Activated T-cell treated with anti-CD3 and anti-CD28 coated beads, Interleukin-2, amount 50 U/mL, for 4 hours (primary cell): ENCODE data around the gene ESR1. TPM values are rescaled to one million over a fixed set of nuclear protein-coding genes. Genes with fewer than 3 reads are reported as not detected.
A peak's percentile ranks its signal among the peaks of the same experiment; 100 is the strongest.

ENCODE experiments used
- ATAC-seq, 2 donors: fragments of 200-7000 bp; cut with Tn5 transposase; one replicate each; pipeline ENCODE4 v1.10.0; 2021
- DNase-seq: peaks from one replicate; pipeline ENCODE4 v3.0.0-alpha.2; 2020
- H3K27me3 Mint-ChIP-seq: one replicate; pipeline ENCODE4 v1.8.0; 2021; ENCODE audit warnings: low read depth, mixed read lengths
- H3K36me3 Mint-ChIP-seq: one replicate; pipeline ENCODE4 v1.8.0; 2022; ENCODE audit warnings: mixed read lengths; ENCODE audit not compliant: insufficient read depth
- H3K4me1 Mint-ChIP-seq: one replicate; pipeline ENCODE4 v1.8.0; 2021; ENCODE audit warnings: low read depth, mixed read lengths
- H3K4me3 Mint-ChIP-seq: one replicate; pipeline ENCODE4 v1.8.0; 2021; ENCODE audit warnings: mild to moderate bottlenecking, moderate library complexity, mixed read lengths
- H3K9me3 Mint-ChIP-seq: one replicate; pipeline ENCODE4 v1.8.0; 2021; ENCODE audit warnings: mixed read lengths
- total RNA-seq, 3 donors: library from RNA; stranded (reverse); gene quantifications; one replicate each; pipeline ENCODE4 v1.2.1, GENCODE V29; 2021

Gene ESR1
- total RNA-seq, 3 donors from 2014 or later: 0.13 to 0.68 (median 0.54) TPM

DNA sequence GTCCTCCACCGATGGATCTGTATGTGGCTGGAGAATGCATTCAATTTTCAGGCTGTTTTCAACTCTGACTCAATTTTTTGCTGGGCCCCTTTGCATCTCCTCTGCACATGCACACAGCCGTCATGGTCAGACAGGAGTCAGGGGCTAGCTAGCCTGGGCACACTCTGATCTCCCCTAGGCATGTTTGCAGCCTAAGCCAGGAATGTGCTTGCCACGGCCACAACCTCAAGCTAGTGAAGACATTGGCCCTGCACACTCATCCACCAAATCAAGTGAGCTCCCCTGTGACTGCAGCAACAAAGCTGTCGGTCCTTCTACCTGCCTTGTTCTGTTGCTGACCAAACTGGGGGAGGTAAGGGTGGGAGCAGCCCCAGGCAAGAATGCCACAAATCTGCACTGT lies 300.5 kb downstream of the ESR1 start:
- Mint-ChIP-seq H3K9me3 (no peaks in the 10 kb centered on the region), H3K36me3 (no peaks in the 10 kb centered on the region), H3K27me3 (no peaks in the 10 kb centered on the region), H3K4me3 (no peak overlapping the region), H3K4me1 (no peaks in the 10 kb centered on the region)
- ATAC-seq (no peak), DNase-seq (no peak)

DNA sequence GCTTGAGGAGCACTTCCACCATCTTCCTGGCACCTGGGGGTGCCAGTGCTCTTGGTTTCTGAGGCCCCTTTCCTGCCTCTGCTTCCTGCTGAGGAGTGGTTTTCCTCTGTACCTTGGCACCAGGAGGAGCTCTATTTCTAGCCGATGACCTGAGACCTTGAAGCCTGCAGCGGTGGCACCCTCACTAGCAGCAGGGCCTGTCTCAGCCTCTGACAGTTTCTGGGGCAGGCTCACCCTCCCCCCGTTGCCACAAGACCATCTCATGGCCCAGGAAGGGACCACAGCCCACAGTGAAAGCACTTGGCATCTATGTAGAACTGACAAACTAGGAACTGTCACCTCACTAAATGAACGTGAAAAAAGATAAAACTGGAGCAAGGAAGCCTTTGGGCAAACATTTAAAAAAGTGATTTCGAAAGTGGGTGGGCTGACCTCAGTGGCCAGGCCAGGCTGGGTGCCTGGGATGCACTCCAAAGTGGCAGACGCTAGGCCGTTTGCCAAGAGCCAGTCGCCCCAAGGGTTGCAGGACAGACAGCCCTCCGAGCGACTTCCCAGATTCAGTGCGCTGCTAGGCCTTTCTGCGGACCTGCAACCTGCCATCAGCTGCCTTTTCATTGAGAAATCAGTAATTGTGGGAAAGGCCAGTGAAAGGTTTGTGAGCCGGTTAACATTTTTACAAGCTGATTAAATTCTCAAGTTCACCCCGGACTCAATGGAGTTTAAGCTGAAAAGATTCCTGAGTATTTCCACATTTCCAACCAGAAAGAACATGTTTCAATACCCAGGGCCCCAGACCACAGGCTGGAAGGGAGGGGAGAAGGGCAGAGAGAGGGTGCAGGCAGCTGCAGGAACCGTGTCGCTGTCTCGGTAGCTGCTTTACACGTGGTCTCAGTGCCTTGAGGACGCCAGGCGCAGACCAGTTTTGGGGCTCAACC lies 303.7 kb downstream of the ESR1 start:
- Mint-ChIP-seq H3K36me3 (no peaks in the 10 kb centered on the region), H3K4me3 (no peak overlapping the region), H3K27me3 (no peaks in the 10 kb centered on the region), H3K9me3 (no peaks in the 10 kb centered on the region), H3K4me1 (no peaks in the 10 kb centered on the region)
- ATAC-seq (no peak), DNase-seq (no peak)

DNA sequence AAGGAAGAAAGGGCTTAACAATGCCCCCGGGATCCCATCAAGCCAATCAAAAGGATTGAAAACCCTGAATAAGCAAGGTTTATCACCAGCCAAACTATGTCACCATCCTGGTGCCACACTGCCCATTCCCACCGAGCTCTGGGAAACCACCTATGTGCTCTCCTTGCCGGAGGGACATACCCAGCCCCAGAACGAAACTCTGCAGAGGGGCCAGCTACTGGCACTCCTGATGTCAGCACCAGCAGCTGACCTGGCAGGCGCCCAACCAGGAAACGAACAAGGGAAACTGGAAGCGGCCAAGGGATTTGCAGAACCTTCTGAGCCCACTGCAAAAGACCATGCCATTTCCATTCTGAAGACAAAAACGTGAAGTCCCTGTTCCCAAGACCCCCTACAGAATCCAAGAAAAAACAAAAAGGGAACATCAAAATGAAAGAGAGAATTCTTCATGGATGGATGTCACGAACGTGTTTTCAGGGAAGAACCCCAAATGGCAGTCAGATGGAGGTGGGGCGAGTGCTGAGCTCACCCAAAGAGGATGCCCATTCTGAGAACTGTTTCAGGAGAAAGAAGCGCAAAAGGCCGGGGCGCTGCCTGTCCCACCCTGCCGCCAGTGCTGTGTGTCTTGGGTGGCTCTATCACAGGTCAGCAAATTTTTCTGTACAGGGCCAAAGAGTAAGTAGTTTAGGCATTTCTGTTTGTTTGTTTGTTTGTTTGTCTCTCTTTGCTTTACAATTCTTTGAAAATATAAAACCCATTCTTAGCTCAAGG lies 305.2 kb downstream of the ESR1 start:
- H3K36me3 Mint-ChIP-seq: no peaks in the 10 kb centered on the region

DNA sequence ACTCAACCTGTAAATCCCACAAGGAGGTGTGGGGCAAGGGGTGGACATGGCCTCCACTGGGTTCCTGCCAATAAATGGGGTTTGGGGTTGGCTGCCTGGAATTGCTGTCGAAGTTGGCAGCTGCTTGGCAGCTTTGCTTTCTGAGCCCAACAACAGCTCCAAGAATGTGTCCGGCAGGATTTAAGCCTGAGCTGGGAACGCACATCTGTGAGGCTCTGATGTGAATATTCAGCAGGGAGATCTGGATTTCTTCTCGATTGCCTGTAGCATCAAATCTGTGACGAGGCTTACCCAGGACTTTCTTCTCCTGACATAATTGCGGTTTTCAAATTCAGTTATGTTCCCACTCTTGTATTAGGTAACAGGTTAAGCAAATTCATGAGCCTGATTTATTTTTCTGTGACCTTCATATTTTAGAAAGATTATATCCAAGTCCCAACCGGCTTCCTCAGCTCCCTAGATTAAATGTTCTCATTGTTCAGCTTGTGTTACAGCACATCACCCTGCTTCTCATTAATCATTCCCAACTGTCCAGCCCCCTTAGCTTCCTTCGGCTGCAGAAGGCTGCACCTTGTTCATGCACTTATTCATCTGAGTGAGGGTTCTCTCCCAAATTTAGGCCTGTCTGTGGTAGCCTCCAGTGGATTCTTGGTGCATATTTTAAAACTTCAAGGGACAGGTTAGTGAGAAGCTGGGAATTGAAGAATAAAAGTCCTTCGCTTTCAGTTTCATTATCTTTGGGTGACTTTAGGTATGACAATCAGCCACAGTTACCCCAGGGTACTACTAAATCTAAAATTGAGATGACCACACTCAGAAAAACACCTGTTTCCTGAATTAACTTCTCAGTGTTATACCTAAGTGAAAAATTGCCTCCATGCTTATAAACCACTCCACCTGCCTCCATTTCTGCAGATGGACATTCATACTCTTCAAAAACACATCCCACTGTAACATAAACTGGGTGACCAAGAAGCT lies 310.0 kb downstream of the ESR1 start:
- peaks cover 5% of the 10 kb centered on the region for H3K4me1 Mint-ChIP-seq
- no peak overlapping the region for H3K4me3 Mint-ChIP-seq
- no peak for ATAC-seq
- peaks cover 4% of the 10 kb centered on the region for H3K9me3 Mint-ChIP-seq
- no peaks in the 10 kb centered on the region for H3K27me3 Mint-ChIP-seq
- peaks cover 33% of the 10 kb centered on the region for H3K36me3 Mint-ChIP-seq
- DNase-seq: no peak

More for the DNA sequence above, 305.2 kb downstream of the ESR1 start:
- H3K4me1 Mint-ChIP-seq: peaks cover 1% of the 10 kb centered on the region
- H3K4me3 Mint-ChIP-seq: no peak overlapping the region
- H3K27me3 Mint-ChIP-seq: no peaks in the 10 kb centered on the region
- no peaks in the 10 kb centered on the region for H3K9me3 Mint-ChIP-seq
- ATAC-seq (no peak), DNase-seq (no peak)

DNA sequence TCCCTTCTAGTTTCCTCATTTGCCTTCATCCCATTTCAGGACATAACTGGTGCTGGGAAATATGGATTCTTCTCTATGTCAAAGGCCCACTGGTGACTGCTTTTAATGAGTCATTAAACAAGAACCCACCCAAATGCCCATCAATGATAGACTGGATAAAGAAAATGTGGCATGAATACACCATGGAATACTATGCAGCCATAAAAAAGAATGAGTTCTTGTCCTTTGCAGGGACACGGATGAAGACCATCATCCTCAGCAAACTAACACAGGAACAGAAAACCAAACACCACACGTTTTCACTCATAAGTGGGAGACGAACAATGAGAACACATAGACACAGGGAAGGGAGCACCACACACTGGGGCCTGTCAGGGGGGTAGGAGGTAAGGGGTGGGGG lies 310.7 kb downstream of the ESR1 start:
- Mint-ChIP-seq H3K4me3 (no peak overlapping the region), H3K9me3 (peaks cover 4% of the 10 kb centered on the region), H3K4me1 (peaks cover 5% of the 10 kb centered on the region), H3K36me3 (peaks cover 33% of the 10 kb centered on the region), H3K27me3 (no peaks in the 10 kb centered on the region)
- ATAC-seq: no peak
- DNase-seq: no peak

DNA sequence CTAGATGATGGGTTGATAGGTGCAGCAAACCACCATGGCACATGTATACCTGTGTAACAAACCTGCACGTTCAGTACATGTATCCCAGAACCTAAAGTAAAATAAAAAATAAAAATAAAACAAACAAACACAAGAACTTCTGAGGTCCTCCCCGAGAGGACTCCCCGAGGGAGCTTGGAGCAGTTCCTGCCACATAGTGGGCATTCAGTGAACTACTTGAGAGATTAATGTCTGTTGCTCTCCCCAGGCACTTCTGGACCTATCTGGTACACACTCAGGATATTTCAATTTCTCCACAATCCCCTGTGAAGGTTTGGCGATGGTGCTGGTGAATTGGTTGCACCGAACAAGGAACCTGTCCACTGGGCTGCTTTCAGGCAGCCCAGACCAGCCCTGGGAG lies 311.2 kb downstream of the ESR1 start:
- DNase-seq (no peak), ATAC-seq (no peak)
- peaks cover 34% of the 10 kb centered on the region for H3K36me3 Mint-ChIP-seq
- H3K4me1 Mint-ChIP-seq: peaks cover 5% of the 10 kb centered on the region
- no peak overlapping the region for H3K4me3 Mint-ChIP-seq
- peaks cover 4% of the 10 kb centered on the region for H3K9me3 Mint-ChIP-seq
- H3K27me3 Mint-ChIP-seq: no peaks in the 10 kb centered on the region

DNA sequence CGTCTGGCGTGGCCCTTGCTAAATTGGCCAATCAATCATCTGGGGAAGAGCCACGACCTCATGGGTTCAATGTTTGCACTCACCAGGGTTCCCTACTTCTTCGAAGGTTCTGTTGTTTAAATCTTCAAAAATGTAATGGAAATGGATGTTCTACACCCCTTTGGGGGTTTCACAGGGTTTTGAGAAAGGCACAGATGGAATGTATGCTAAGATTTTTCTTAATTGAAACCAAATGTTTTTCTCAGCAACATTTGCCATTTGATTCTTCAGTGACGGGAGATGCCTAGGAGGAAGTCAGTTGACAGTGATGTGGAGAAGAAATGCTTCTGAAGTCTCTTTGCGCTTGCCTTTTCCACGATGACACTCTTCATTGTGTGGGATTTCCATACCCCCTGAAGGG lies 312.3 kb downstream of the ESR1 start:
- peaks cover 4% of the 10 kb centered on the region for H3K9me3 Mint-ChIP-seq
- peaks cover 5% of the 10 kb centered on the region for H3K4me1 Mint-ChIP-seq
- H3K27me3 Mint-ChIP-seq: no peaks in the 10 kb centered on the region
- H3K4me3 Mint-ChIP-seq: no peak overlapping the region
- H3K36me3 Mint-ChIP-seq: peaks cover 38% of the 10 kb centered on the region
- DNase-seq (no peak), ATAC-seq (no peak)

DNA sequence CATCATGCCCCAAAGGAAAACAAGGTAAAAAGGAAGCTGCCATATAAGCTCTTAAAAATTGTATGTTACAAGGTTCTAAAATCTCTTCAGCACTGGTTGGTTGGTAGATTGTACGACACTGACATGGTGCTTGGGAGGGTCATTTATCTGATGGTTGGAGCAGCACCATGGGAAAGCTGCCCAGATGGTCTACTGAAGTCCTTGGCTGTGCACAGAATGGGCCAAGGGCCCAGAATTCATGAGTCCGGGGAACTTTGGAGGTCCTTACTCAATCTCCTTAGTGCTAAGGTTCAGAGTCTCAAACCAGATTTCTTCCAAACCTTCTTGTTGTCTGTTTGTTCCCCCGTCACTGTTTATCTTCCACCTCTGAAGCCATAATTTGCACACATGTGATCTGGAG lies 314.4 kb downstream of the ESR1 start:
- Mint-ChIP-seq H3K4me1 (peaks cover 5% of the 10 kb centered on the region), H3K27me3 (no peaks in the 10 kb centered on the region), H3K9me3 (peaks cover 4% of the 10 kb centered on the region), H3K36me3 (peaks cover 45% of the 10 kb centered on the region), H3K4me3 (no peak overlapping the region)
- no peak for DNase-seq
- ATAC-seq: no peak

DNA sequence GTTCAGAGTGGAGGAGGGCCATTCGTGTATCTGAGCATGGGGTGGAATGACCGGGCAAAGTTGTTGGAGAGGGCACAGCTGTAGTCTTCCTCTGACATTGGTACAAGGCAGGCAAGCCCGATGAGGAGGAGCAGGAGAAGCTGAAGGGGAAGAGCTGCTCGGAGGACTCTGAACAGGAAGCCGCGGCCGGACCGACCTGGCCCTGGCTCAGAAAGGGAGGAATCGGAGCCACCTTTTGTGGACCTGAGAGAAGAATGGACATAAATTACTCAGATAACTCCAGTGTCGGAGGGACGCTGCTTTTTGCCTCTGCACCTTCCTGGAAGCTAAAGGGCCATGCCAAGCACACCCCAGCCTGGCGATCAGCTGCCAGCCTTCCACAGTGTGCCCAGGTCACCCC lies 315.0 kb downstream of the ESR1 start:
- Mint-ChIP-seq H3K9me3 (peaks cover 4% of the 10 kb centered on the region), H3K27me3 (no peaks in the 10 kb centered on the region), H3K36me3 (peaks cover 47% of the 10 kb centered on the region), H3K4me1 (peaks cover 4% of the 10 kb centered on the region), H3K4me3 (no peak overlapping the region)
- ATAC-seq (no peak), DNase-seq (no peak)

DNA sequence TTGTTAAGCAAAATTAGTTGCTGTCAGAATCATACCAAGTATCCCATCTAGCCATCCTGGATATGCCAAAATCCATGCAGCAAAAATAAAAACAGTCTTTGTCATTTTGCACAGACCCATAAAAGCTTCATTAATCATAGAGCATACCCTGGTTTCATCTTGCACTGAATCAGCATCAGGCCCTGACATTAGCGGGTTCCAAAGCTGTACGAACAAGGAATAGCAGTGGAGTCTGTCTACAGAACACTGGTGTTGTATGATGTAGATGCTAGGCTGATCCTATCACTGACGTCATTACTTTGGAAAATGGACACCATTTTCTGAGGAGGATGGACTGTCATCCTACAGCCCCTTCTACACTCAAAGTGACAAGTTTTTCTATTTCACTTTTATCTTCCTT lies 315.6 kb downstream of the ESR1 start:
- H3K9me3 Mint-ChIP-seq: peaks cover 4% of the 10 kb centered on the region
- H3K4me1 Mint-ChIP-seq: peaks cover under 1% of the 10 kb centered on the region
- H3K36me3 Mint-ChIP-seq: peaks cover 49% of the 10 kb centered on the region
- ATAC-seq (no peak), DNase-seq (no peak)
- no peaks in the 10 kb centered on the region for H3K27me3 Mint-ChIP-seq
- no peak overlapping the region for H3K4me3 Mint-ChIP-seq

DNA sequence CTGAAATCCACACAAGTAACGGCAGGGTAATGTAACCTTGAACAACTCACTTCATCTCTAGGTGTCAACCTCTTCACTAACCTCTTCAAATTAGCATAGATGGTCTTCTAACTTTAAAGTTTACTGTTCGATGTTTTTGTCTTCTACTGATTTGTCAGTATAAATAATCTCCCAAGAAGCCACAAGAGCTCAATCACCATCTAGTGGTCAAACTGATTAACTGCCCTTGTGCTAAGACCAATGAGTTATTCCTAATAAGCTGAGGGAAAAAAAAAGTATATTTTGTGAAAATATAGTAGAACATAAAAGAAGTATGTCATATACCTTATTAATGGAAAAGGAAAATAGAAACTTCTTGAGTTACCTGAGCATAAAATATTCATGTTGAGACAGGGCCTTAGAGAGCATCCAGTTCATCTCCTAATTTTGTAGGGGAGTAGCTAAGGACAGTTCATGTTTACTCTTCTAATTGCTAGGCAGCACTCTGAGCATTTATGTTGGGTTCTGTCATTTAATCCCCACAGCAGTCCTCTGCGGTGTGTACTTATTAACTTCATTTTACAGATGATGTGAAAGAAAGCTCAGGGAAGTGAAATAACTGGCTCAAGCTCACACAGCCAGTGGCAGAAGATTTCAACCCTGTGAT lies 317.1 kb downstream of the ESR1 start:
- DNase-seq: no peak
- Mint-ChIP-seq H3K4me3 (no peak overlapping the region), H3K4me1 (no peaks in the 10 kb centered on the region), H3K9me3 (no peaks in the 10 kb centered on the region), H3K36me3 (peaks cover 52% of the 10 kb centered on the region), H3K27me3 (no peaks in the 10 kb centered on the region)
- peak in 1 of 2 donors; percentile 46 for ATAC-seq

DNA sequence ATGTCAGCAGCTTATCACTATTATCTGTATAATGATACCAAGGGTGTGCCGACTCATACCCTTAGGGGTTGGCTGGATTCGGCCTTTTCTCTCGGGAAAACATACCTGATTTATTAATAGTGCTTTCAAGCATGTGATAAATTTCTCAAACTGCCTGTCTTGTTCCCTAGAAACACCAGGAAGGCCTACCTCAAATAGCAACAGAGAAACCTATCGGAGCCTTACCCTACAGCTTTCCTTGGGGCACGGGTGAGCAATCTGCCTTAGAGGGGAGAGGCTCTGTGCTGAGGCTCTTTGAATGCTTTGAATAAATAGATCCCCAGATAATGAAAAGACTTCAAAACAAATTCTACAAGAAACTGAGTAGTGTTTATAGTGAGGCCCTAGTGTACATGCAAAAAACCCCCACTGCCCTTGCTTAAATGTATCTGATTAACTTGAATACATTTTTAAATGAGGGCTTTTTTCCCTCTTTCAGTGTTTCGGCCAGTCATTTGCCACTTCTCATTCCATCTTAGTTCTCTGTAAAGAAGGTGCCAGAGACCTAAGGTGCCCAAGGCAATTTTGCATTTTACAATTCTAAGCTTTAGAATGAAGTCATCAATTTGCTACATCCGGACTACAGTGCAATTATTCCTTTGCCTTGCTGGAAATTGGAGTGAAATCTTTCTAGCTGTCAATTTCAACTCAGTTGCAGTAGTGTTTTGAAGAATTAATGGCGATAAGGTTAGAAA lies 320.1 kb downstream of the ESR1 start:
- Mint-ChIP-seq H3K36me3 (peaks cover 45% of the 10 kb centered on the region), H3K4me3 (no peak overlapping the region), H3K4me1 (no peaks in the 10 kb centered on the region), H3K27me3 (no peaks in the 10 kb centered on the region), H3K9me3 (no peaks in the 10 kb centered on the region)
- no peak for DNase-seq
- ATAC-seq: no peak

DNA sequence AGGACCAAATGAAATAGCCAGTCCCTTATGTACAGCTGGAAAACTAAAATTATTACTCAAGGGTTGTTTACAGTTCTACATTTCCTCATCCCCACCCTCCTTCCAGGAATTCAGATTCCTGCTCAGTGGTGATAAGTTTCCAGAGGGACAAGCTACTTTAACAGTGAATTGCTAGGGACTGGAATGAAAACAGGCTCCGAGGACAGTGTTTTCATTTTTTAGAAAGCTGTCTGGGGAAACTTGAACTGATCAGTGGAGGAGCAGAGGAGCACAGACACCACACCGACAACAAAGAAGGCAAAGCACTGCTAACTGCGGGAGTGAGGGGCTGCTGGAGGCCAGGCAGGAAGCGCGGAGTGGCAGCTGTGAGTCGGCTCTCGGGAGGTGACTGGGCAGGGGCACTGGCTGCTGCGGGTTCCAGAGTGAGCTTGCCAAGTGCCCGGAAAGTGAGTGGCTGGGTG lies 322.2 kb downstream of the ESR1 start:
- Mint-ChIP-seq H3K27me3 (no peaks in the 10 kb centered on the region), H3K4me3 (no peak overlapping the region), H3K4me1 (no peaks in the 10 kb centered on the region), H3K9me3 (no peaks in the 10 kb centered on the region), H3K36me3 (peaks cover 40% of the 10 kb centered on the region)
- DNase-seq (no peak), ATAC-seq (no peak)
